ENCODE results near the gene DCLRE1A.

DNA sequence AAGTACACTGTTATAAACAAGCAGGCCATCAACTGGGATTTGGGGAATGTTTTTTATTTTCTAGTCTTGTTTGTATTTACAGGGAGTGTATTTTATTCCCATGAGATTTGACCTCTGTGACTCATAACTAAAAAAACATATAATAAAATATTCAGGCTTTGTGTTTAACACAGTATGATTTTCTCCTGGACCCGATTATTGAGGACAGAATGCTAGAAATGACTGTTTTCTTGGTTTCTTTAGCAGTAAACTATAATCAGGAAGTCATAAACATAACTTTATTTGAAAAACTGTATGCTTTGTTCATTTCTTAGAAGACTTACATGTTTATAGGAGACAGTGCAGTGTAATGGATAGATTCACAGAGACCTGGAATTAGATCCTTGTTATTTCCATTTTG, 2.7 kb upstream of the DCLRE1A start:
- TF ChIP-seq, protein P1, sequence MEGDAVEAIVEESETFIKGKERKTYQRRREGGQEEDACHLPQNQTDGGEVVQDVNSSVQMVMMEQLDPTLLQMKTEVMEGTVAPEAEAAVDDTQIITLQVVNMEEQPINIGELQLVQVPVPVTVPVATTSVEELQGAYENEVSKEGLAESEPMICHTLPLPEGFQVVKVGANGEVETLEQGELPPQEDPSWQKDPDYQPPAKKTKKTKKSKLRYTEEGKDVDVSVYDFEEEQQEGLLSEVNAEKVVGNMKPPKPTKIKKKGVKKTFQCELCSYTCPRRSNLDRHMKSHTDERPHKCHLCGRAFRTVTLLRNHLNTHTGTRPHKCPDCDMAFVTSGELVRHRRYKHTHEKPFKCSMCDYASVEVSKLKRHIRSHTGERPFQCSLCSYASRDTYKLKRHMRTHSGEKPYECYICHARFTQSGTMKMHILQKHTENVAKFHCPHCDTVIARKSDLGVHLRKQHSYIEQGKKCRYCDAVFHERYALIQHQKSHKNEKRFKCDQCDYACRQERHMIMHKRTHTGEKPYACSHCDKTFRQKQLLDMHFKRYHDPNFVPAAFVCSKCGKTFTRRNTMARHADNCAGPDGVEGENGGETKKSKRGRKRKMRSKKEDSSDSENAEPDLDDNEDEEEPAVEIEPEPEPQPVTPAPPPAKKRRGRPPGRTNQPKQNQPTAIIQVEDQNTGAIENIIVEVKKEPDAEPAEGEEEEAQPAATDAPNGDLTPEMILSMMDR (IDR thresholded peaks at IDR 0.05; ENCODE audit: poor library complexity, severe bottlenecking), result no peak
- TF ChIP-seq, protein P2, sequence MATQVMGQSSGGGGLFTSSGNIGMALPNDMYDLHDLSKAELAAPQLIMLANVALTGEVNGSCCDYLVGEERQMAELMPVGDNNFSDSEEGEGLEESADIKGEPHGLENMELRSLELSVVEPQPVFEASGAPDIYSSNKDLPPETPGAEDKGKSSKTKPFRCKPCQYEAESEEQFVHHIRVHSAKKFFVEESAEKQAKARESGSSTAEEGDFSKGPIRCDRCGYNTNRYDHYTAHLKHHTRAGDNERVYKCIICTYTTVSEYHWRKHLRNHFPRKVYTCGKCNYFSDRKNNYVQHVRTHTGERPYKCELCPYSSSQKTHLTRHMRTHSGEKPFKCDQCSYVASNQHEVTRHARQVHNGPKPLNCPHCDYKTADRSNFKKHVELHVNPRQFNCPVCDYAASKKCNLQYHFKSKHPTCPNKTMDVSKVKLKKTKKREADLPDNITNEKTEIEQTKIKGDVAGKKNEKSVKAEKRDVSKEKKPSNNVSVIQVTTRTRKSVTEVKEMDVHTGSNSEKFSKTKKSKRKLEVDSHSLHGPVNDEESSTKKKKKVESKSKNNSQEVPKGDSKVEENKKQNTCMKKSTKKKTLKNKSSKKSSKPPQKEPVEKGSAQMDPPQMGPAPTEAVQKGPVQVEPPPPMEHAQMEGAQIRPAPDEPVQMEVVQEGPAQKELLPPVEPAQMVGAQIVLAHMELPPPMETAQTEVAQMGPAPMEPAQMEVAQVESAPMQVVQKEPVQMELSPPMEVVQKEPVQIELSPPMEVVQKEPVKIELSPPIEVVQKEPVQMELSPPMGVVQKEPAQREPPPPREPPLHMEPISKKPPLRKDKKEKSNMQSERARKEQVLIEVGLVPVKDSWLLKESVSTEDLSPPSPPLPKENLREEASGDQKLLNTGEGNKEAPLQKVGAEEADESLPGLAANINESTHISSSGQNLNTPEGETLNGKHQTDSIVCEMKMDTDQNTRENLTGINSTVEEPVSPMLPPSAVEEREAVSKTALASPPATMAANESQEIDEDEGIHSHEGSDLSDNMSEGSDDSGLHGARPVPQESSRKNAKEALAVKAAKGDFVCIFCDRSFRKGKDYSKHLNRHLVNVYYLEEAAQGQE (IDR thresholded peaks at IDR 0.05; ENCODE audit: borderline replicate concordance), result no peak
- TF ChIP-seq MXI1 (conservative IDR thresholded peaks at IDR 0.05; ENCODE audit: poor library complexity, severe bottlenecking), result no peak
- no peak for TF ChIP-seq POLR2AphosphoS5 (IDR thresholded peaks at IDR 0.05)
- TF ChIP-seq EZH2 (IDR thresholded peaks at IDR 0.05; ENCODE audit: borderline replicate concordance, insufficient read depth, low read length, poor library complexity, severe bottlenecking), result no peak
- TF ChIP-seq TAF1 (IDR thresholded peaks at IDR 0.05; ENCODE audit: low read depth), result no peak
- no peak for TF ChIP-seq EP300 (conservative IDR thresholded peaks at IDR 0.05; ENCODE audit: poor library complexity, severe bottlenecking)
- no peak for TF ChIP-seq RAD21 (conservative IDR thresholded peaks at IDR 0.05)

Measured in neural cell (in vitro differentiated cells).